ENCODE results near the gene S100B.

S100B gene

DNA sequence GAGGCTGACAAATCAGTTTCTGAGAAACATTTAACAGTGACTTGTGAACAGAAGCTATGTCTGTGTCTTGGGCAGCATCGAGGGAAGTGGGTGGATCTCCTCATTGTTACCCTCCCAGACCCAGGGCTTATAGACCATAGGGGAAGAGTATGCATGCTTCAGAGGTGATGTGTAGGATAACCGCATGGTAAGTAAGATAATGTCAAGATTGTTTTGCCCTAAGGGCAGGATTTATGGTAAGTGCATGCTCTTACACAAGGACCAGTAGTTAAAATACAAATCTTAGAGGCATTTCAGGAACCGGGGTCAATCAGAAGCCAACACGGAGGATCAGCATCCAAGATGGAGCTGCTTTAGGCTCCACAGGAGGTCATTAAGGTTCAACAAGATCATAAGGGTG, 22.8 kb upstream of the S100B start:
- no peak for DNase-seq (ENCODE audit: low read depth)
- TF ChIP-seq, protein P1, sequence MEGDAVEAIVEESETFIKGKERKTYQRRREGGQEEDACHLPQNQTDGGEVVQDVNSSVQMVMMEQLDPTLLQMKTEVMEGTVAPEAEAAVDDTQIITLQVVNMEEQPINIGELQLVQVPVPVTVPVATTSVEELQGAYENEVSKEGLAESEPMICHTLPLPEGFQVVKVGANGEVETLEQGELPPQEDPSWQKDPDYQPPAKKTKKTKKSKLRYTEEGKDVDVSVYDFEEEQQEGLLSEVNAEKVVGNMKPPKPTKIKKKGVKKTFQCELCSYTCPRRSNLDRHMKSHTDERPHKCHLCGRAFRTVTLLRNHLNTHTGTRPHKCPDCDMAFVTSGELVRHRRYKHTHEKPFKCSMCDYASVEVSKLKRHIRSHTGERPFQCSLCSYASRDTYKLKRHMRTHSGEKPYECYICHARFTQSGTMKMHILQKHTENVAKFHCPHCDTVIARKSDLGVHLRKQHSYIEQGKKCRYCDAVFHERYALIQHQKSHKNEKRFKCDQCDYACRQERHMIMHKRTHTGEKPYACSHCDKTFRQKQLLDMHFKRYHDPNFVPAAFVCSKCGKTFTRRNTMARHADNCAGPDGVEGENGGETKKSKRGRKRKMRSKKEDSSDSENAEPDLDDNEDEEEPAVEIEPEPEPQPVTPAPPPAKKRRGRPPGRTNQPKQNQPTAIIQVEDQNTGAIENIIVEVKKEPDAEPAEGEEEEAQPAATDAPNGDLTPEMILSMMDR (conservative IDR thresholded peaks at IDR 0.05; ENCODE audit: low read length): no peak
- H3K4me3 ChIP-seq (ENCODE audit: low read length): no peak overlapping the region

DNA sequence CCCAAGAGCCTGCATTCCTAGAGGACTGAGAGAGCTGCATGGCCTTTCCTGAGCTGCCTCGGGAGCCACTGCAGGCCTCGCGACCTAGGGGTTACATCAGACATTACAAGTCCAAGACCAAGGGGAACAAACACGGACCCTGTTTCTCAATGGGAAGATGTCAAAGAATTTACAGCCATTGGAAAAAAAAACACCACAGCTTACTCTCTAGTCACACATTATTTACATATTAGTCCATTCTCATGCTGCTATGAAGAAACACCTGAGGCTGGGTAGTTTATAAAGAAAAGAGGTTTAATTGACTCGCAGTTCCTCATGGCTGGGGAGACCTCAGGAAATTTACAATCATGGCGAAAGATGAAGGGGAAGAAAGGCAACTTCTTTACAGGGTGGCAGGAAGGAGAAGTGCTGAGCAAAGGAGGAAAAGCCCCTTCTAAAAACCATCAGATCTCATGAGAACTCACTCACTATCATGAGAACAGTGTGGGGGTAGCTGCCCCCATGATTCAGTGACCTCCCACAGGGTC, 22.2 kb upstream of the S100B start:
- no peak for DNase-seq (ENCODE audit: low read depth)
- no peak overlapping the region for H3K4me3 ChIP-seq (ENCODE audit: low read length)
- TF ChIP-seq, protein P1 (conservative IDR thresholded peaks at IDR 0.05; ENCODE audit: low read length): no peak

DNA sequence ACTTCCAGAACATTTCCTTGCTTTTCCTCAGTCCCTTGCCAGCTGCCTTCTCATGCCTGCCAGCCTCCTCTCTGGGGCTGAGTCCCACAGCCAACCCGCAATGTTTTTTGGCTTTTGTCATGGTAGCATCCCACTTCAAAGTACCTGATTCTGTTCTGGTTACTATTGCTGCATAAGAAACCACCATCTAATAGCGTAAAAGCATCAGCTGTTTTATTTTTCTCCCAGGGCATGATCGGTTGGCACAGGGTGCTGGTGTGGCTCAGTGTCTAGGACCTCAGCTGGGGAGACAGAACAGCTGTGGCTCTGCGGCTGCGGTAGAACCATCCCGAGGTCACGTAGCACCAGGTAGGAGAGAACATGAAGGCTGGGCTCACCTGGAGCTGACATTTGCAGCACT, 21.7 kb upstream of the S100B start:
- TF ChIP-seq, protein P1 (conservative IDR thresholded peaks at IDR 0.05; ENCODE audit: low read length): no peak
- no peak for DNase-seq (ENCODE audit: low read depth)
- H3K4me3 ChIP-seq (ENCODE audit: low read length): no peak overlapping the region

DNA sequence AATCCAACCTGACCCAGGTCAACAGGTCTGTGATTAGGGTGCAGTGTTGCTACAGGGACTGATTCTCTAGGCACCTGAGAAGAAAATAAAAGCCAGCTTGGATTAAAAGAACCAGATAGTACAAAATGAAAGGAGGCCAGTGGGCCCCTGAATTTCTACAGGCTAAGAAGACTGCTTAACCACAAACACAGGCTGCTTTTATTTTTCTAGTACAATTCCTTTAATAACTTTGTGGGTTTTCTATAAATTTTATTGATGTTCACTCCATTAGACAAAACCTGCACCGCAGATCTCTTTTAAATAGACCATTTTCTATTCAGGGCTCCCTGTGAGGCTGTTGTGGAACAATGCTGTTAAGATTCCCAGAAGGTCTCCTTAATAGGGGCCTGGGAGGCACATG, 20.9 kb upstream of the S100B start:
- TF ChIP-seq, protein P1 (conservative IDR thresholded peaks at IDR 0.05; ENCODE audit: low read length): no peak
- DNase-seq (ENCODE audit: low read depth): no peak

DNA sequence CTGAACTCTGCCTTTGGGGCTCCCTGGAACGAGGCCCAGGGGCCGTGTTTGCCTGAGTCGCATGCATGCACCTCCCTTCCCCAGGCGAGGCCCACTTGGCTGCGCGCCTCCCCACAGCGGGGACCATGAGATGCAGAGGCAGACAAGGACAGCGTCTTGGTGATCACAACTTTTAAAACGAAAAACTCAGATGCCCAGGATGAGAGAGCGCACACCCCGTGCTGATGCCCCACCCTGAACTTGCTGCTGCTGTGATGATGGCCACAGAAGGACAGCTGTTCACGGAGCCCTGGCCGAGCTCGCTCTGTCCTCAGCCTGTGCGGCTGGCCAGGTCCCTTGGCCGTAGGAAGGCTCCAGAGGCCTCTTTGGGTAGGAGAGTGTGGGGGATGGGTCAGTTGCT, 19.2 kb upstream of the S100B start:
- TF ChIP-seq, protein P1 (conservative IDR thresholded peaks at IDR 0.05; ENCODE audit: low read length): no peak
- no peak for DNase-seq (ENCODE audit: low read depth)
- H3K4me3 ChIP-seq (ENCODE audit: low read length): no peak overlapping the region

More for the DNA sequence above, 20.9 kb upstream of the S100B start:
- no peak overlapping the region for H3K4me3 ChIP-seq (ENCODE audit: low read length)

DNA sequence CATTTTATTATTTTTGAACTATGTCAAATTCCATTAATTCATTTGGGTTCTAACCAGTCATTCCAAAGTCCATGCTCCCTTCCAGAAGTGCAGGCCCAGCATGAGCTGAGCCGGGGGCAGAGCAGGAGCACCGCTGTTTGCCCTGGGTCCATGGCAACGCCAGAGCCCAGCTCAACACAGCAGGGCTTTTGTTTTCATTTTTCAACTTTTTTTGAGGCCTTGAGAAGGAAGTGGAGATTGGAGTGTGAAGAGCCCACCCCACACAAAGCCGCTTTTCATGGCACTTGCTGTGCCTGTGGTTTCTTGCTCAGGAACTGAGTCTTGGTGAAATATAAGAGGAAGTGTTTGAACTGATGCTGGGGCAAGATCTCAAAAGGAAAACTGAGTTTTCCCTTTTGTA, 17.3 kb upstream of the S100B start:
- no peak for DNase-seq (ENCODE audit: low read depth)
- H3K4me3 ChIP-seq (ENCODE audit: low read length): no peak overlapping the region
- TF ChIP-seq, protein P1 (conservative IDR thresholded peaks at IDR 0.05; ENCODE audit: low read length): no peak

DNA sequence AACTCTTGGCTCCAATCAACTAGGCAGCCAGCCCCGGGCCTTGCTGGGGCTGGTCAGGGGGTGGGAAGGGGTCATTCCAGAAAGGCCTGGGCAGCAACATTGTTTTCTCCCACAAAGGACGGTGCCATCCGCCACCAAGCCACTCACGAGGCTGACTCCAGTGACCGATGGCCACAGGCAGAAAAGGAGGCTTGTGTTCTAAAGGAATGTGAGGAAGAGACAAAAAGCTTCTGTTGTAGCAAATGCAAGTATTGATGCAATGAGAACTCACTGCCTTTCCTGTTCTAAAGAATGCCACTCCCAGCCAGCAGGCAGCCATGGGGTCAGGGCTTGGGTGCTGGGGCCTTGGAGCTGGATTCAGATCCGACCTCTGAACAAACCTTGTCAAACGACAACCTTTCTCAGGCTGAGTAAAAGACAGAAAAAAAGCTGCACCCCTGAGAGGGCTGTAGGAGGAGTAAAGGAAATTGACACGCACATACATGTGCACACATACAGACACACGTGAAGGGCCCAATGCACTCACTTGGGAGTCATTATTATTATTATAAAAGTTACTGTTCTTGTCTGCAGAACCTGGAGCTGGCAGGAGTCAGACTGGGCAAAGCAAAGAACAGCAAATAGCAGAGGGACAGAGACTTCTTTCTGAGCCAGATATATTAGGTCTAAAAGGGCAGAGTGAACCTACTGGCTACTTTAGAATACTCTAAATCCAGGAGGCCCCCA, 16.7 kb upstream of the S100B start:
- DNase-seq (ENCODE audit: low read depth): no peak
- no peak overlapping the region for H3K4me3 ChIP-seq (ENCODE audit: low read length)
- TF ChIP-seq, protein P1 (conservative IDR thresholded peaks at IDR 0.05; ENCODE audit: low read length): no peak

Measured in AG10803 (cell line).